ENCODE data around the gene SH3BP5L.

Gene SH3BP5L

GRCh38 chr1:248821641-248822040, 4.1 kb downstream of the SH3BP5L start:
- no peak for TF ChIP-seq CTCF (IDR thresholded peaks at IDR 0.05; ENCODE audit: insufficient read depth, missing control alignments)
- no peak for FAIRE-seq
- no peak for DNase-seq (ENCODE audit: insufficient read length, low spot score)

- TF ChIP-seq CTCF (IDR thresholded peaks at IDR 0.05; ENCODE audit: insufficient read depth, missing control alignments), result no peak
- FAIRE-seq (no peak), DNase-seq (ENCODE audit: insufficient read length, low spot score) (no peak)
Observed at GRCh38 chr1:248821101-248821500, 4.6 kb downstream of the SH3BP5L start.

GRCh38 chr1:248820041-248820585, 5.6 kb downstream of the SH3BP5L start:
- no peak for TF ChIP-seq CTCF (IDR thresholded peaks at IDR 0.05; ENCODE audit: insufficient read depth, missing control alignments)
- FAIRE-seq (no peak), DNase-seq (ENCODE audit: insufficient read length, low spot score) (no peak)

- DNase-seq (ENCODE audit: insufficient read length, low spot score) (no peak), FAIRE-seq (no peak)
- TF ChIP-seq CTCF (IDR thresholded peaks at IDR 0.05; ENCODE audit: insufficient read depth, missing control alignments), result no peak
Observed at GRCh38 chr1:248818505-248819374, 7.0 kb downstream of the SH3BP5L start.

- FAIRE-seq (no peak), DNase-seq (ENCODE audit: insufficient read length, low spot score) (no peak)
- no peak for TF ChIP-seq CTCF (IDR thresholded peaks at IDR 0.05; ENCODE audit: insufficient read depth, missing control alignments)
Observed at GRCh38 chr1:248817065-248817464, 8.7 kb downstream of the SH3BP5L start.

GRCh38 chr1:248816042-248816851, 9.5 kb downstream of the SH3BP5L start:
- DNase-seq (ENCODE audit: insufficient read length, low spot score), result no peak
- TF ChIP-seq CTCF (IDR thresholded peaks at IDR 0.05; ENCODE audit: insufficient read depth, missing control alignments), result no peak
- no peak for FAIRE-seq
